Activated CD8-positive, alpha-beta memory T cell treated with anti-CD3 and anti-CD28 coated beads, Interleukin-2, amount 50 U/mL, for 24 hours (primary cell): ENCODE results near the gene LRRC57.
"Not testable (repeated sequence)": the region's sequence is repeated elsewhere in the genome, so short reads cannot be mapped to it uniquely, and the experiment has no call there.

Experiments used
- DNase-seq: peaks from one replicate; pipeline ENCODE4 v3.0.0-alpha.2; 2020; ENCODE audit errors: extremely low read depth

Gene LRRC57

DNA sequence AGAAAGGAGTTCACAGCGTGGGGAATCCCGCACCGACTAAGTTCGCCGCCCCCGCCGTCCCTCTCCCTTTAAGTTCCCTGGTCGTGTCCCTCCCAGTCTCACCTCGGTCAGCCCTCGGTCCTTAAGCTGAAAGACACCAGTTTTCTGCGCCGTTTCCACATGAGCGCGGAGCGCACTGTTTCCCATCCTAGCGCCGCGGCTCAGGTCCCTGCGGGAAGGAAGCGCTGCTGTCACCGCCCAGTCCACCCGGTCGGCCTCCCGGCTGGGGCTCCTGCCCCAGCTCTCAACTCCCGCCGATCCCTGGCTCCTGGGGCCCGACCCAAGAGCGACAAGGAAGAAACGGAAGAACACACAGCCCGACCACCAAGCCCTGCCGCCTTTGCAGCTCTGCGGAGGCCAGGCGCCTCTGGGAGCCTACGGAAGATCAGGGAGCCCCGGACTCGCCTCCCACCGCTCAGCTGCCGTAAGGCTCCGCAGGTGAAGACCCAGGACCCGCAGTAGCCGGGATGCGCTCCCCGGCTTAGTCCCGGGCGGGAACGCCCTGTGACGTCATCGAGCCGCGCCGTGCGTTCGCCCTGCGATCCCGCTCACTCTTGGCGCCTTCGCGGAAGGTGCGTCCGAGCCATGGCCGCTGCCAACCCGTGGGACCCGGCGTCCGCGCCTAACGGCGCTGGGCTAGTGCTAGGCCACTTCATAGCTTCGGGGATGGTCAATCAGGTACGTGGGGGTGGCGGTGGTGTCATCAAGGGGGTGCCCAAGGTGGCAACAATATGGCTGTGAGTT, at the start of gene LRRC57, which contains the start of gene HAUS2:
TSS of gene LRRC57 (minus strand) at position 545 of the 783 bp plus-strand sequence. CDS start at position 186, 359 bp downstream.
TSS of gene HAUS2 (plus strand) at position 590 of the 783 bp plus-strand sequence. CDS start at position 625, 35 bp downstream.
- DNase-seq: peak; percentile 68

DNA sequence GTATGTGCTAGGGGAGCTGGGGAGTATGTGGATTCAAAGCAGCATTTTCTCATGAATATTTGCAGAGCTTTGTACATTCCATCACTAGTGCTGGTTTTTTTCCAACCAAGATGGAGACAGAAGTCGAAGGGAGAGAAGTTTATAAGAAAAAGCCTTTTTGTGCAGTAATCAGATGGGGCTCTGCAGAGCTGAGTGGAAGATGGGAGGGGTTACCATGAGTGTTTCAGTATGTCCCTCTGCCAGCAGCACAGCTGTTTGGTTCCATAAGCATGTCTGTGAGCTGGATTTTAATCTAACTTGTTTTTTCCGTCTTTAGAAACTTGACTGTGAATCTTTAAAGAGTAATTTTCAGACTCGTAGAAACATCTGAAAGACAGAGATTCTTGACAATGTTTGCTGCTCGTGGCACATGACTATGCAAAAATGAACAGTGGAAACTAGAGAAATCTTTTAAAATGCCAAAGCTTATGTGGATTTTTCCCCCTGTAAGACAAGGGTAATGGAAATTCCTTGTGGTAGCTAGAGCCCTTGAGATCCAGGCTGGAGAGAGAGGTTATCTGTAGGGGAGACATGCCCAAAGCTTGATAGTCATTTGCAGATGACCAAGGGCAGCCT, 47.1 kb upstream of the LRRC57 start:
- DNase-seq: no peak

DNA sequence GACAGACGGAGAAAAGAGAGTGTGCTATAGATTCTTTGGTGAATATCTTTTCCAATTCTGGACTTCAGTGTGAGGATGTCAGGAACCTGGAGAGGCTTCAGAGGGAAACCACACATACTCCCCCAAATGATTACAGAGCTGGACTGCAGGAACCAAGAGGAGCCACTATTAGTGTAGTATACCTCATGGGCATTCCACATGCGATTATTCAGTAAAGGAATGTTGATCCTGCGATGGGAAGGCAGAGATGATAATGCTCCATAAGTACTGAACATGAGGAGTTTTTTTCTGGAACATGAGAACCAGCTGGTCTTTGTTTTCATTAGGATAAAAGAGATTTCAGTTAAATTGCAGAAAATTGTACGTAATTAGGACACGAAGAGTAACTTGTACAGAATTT, 45.5 kb upstream of the LRRC57 start:
- DNase-seq: no peak

DNA sequence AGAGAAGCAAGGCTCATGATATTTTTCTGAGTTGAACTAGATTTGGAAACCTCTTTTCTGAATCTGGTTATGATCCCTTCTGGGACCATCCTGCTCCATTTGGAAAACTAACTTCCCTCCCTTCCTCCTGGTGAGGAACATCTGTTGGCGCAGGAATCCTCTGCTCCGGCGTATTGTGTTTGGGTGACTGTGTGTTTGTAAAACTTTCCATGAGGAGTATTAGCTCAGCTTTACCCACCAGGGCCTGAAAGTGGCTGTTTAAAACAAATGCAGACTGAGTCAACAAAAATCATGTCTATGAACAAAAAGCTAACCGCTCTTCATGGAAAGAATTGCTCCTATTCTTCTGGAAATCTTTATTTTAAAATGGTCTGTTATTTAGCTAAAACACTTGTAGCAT, 44.5 kb upstream of the LRRC57 start:
- DNase-seq: no peak

DNA sequence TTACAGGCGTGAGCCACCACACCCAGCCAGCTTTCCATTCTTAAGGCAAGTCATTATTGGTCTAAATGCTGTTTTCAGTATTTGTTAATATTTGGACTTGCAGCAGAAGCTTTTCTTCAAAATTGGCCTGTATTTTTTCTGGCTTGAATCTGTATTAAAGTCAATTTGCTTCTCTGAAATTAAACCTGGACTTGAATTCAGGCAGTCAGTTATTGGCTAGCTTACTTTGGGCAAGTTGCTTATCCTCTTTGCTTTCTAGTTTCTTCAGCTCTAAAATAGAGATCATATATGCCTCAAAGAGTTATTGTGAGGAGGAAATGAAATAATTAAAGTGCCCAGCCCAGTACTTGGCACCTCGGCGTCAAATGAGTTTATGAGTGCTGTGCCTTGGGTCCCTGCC, 44.1 kb upstream of the LRRC57 start:
- no peak for DNase-seq

DNA sequence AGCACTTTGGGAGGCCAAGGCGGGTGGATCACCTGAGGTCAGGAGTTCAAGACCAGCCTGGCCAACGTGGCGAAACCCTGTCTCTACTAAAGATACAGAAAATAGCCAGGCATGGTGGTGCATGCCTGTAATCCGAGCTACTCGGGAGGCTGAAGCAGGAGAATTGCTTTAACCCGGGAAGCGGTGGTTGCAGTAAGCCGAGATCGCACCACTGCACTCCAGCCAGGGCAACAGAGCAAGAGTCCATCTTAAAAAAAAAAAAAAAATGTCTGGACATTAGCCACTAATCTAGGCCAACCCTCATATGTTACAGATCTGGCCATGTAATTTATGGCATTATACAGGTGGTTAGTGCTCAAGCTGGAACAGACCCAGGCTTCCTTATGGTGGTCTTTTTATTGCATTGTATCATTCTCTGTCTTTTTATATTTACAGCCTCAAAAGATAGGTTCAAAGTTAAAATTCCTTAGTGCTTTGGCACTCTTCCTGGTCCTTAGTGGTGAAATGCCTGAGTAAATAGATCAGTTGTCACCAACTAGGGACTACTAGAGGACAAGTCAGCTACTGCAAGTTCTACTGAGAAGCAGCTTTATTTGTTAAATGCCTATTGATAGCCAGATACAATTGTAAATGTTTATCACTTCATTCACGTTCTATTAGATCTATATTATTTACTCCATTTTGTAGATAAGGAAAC, 42.8 kb upstream of the LRRC57 start:
- DNase-seq: no peak

DNA sequence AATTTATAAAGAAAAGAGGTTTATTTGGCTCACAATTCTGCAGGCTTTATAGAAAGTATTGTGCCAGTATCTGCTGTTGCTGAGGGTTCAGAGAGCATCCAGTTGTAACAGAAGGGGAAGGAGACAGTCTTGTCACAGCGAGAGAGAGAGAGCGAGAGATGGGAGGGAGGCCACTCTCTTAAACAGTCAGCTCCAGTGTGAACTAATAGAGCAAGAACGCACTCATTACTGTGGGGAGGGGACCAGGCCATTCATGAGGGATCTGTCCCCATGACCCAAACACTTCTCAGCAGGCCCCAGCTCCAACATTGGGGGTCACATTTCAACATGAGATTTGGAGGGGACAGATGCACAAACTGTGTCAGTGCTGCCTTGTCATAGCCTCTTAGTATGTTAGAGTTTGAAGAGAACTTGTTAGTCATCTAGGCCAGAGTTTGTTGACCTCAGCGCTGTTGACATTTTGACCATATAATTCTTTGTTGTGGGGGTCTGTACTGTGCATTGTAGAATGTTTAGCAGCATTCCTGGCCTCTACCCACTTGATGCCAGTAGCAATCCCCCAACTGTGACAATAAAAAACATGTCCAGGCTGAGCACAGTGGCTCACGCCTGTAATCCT, 42.1 kb upstream of the LRRC57 start:
- no peak for DNase-seq

DNA sequence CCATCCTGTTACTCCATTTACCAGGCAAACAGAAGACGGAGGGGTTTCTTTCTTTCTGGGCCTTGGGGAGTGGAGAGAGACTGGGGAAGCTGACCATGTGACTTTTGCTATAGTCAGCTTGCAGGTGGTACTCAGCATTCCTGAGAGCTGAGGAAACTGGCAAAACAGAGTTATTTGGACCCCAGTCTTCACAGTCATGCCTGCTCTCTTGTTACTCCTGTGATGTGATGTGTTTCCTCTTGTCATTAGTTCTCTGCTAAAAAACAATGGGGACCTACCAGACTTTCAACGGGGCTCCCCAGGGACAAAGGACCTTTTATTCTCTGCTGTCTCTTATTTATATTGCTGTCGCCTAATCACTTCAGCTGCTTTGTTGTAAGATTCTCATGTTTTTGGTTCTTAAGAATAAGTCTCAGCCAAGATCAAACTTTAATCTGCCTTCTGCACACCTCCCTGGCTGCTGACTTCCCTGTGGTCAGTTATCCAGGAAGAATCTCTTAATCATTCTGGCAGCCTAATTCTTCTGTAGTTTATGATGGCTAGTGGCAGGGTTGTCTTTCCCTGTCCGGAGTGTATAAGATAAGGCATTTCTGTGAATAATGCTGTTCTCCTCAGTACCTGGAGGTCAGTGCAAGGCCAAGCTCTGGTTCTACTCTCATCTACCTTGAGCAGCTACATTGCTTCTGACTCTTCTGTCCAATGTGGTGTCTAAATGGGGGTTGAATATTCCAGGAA, 35.6 kb upstream of the LRRC57 start:
- no peak for DNase-seq

DNA sequence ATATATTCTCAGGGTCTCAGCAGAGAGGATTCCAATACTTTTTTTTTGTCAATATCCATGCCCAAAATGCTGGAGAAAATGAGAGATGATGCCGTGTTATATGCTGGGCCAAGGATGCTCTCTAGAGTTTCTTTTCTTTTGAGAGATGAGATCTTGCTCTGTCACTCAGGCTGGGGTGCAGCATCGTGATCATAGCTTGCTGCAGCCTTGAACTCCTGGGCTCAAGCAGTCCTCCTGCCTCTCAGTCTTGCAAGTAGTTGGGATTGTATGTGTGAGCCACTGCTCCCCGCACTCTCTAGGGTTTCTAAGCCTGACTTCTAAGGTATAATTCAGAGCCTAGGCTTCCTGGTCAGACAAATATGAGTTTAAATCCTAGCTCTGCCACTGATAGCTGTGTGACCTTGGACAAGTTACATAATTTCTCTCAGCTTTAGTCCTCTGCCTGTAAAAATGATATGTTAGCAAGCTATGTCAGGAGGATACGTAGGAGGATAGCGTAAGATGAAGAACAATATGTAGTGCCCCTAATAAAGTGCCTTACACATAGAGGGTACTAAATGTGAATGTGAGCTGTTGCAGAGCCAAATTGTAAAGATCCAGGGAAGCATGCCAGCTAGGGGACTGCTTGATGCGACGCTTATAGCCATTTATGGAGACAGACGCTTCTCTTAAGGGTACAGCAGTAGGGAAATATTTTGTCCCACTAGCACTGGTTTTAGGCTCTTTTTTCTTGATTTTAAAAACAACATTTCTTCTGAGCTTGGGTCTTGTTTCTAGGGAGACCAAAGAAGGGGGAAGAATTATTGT, 34.2 kb upstream of the LRRC57 start:
- DNase-seq: no peak

DNA sequence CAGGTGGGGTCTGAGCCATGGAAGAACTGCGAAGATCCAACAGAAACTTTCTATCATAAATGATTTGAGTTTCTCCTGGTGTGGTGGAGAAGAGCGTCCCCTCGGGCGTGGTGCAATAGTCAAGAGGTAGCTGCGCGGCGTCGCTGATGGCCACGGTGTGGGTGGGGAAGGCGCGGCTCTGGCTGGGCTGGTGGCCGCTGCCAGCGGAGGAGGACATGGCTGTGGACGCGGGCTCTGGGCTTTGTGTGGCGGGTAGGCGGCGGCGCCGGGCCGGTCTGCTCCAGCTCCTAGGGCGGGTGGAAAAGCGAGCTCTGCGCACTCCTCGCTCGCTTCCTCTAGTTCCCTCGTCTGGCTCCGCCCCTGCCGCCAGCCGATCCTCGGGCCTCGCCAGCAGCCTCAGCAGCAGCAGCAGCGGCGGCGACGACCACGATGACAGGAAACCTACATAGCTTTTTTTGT, 32.7 kb upstream of the LRRC57 start:
- DNase-seq: peak; percentile 29

DNA sequence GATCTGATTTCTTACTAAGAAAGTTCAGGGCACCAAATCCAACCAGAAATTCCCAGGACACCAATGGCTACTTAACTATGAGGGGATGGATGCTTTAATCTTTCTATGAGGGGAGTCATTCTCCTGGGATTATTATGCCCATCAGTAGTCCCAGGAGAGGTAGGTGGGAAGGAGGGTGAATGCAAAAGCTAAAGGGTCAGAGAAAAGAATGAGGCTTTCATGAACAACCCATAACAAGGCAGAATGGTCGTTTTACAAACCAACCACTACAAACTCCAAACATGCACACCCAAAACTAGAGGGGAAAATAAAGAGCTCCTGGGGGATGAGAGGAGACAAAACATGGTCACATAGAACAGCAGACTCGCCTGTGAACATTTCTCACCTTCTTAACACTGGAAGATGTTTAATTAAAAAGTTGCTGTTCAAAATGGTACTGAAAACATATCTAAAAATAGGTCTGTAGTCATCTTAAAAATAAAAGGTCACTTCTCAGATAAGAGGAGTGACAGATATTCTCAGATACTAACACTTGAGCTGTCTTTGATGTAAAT, 30.5 kb upstream of the LRRC57 start:
- no peak for DNase-seq

DNA sequence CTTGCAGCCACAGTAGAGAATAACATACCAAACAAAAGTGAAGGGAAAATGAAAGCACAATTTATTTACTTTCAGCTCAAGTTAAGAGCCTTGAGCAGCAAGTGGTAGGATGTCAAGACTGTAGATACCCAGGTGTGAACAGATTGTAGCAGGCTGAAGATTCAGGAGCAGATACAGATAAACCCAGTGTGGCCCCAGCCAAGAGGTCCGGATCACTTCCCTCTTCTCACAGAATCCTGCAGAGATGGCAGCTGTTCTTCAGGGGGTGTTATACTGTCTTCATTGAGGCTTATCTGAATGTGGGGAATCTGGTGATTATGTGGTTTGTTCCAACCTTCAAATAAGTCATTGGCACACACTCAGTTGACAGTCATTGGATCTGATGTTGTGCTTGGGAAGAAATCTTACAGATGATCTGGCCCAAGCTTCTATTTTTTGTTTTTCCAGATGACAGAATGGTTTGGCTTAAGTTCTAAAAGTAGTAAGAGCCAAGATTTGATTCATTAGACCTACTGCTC, 29.0 kb upstream of the LRRC57 start:
- DNase-seq: no peak

DNA sequence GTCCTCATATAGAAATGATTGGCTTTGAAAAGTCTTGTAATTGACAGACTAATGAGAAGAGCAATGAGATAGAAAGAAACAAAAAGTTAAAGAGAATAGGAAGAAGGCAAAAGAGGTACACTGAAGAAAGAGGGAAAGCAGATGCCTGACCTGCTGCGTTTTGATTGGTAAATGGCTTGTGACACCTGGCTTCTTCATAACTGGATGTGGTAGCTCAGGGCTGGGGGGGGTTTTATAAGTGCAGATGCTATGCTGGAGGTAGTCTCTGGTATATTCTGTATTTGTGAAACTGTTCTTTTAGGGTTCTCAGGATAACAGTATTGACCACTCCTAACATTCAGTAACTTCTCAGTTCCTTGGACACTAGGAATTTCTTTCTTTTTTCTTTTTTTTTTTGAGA, 28.2 kb upstream of the LRRC57 start:
- DNase-seq: no peak

DNA sequence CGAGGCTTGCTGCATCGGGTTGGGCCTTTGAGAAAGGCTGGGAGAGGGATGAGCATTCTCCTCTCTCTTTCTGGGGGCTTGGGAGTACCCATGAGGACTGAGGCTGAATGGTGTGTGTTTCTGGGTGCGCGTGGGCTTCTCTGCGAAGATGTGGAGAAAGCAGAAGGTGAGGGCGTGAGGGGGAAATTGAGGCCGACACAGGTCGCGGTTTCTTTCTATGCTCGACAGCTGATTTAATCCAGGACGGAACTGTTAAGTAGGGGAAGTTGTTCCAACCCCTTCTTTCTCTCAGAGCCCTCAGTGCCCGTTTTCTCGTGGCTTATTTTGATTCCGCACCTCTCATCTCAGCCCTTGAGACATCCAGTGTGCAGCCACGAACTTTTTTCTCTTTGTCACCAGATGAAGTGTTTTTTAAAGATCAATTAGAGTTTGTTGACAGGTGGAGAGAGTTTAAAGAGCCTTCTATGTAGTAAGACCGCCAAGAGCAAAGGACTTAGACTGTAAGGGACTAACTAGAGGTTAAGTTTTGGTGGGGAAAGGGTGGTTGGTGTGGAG, 27.5 kb upstream of the LRRC57 start:
- DNase-seq: no peak

DNA sequence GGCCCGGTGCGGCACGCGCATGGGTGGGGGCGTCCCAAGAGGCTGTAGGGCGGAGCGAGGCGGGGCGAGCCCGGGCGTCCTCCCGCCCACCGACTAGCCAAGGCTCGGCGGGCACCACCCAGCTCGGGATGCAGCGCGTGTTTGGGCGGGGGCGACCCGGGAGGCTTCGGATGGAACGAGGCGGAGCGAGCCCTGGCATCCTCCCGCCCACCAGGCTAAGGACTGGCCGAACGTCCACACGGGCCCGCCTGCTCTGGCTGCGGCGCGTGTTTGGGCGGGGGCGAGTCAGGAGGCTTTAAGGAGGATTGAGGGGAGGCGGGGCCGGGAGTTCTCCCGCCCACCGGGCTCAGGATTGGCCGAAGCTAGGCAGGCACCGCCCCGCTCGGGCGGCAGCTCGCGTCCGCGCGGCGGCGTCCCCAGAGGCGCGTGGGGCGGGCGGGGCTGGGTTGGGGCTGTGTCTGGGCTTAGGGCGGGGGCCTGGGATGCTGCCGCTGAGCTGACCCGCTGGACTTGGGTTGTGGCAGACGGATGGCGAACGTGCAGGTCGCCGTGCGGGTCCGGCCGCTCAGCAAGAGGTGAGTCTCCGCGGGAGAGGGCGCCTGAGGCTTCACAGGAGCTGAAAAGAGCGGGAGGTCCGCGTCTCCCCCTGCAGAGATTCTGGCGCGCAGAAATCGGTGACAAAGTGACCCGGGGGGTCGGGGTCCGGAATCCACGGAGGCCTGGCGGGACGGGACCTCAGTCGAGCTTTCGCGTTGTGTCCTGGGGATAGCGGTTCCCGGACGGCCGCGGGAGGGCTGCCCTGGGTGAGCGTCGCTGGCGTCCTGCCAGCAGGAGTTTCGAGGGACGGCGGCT, 26.8 kb upstream of the LRRC57 start, which contains the start of gene STARD9:
TSS of gene STARD9 (plus strand) at position 419 of the 852 bp plus-strand sequence. CDS start at position 529, 110 bp downstream.
- peak; percentile 84 for DNase-seq

DNA sequence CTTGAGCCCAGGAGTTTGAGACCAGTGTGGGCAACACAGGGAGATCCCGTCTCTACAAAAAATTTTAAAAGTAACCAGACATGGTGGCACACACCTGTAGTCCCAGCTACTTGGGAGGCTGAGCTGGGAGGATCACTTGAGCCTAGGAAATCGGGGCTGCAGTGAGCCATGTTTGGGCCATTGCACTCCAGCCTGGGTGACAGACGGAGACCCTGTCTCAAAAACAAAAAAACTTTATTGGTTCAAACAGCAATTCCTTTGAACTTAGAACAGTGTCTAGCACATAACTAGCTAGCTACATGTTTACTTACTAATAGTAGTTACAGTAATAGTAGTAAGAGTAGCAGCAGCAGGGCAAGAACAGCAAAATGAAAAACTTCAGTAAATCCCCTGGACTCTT, 10.1 kb upstream of the LRRC57 start:
- no peak for DNase-seq

DNA sequence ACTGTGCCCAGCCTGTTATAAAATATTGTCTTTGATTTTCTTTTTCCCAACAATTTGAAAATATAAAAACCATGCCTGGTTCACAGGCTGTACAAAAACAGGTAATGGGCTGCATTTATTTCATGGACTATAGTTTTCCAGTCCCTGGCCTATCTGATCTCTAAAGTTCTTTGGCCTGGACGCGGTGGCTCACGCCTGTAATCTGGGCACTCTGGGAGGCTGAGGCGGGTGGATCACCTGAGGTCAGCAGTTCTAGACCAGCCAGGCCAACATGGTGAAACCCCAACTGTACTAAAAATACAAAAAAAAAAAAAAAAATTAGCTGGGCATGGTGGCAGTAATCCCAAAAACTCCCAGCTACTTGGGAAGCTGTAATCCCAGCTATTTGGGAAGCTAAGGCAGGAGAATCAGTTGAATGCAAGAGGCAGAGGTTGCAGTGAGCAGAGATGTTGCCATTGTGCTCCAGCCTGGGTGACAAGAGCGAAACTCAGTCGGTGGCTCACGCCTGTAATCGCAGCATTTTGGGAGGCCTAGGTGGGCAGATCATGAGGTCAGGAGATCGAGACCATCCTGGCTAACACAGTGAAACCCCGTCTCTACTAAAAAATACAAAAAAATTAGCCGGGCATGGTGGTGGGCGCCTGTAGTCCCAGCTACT, 8.1 kb upstream of the LRRC57 start:
- not testable (repeated sequence) for DNase-seq

DNA sequence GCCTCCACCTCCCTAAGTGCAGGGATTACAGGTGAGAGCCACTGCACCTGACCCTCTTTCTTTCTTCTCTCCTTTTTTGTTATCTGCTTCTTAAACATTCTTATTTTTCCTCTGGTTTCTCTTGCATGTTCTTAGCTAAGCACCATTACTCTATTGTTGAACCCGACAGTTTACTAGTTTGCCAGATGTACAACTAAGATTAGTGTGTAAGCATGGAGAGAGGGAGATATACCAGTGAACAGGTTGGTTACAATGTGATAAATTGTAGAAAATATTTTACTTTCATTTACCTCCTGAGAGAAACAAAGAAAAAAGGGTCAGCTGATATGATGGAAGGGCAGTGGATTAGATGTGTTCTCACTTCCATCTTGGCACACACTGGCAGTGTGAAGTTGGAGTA, 5.0 kb upstream of the LRRC57 start:
- DNase-seq: no peak
